ENCODE measurements around the gene DNTTIP2.

- TF ChIP-seq CTCF (conservative IDR thresholded peaks at IDR 0.05; ENCODE audit: low read length) (no peak), EZH2phosphoT487 (IDR thresholded peaks at IDR 0.05; ENCODE audit: borderline replicate concordance, low read depth, low read length) (no peak)
Measured at GRCh38 chr1:93910305-93910704, 31.3 kb upstream of the DNTTIP2 start.
